GM18868 (cell line): Measurements from ENCODE around the gene PACSIN2.
"Not testable (repeated sequence)": the region's sequence is repeated elsewhere in the genome, so short reads cannot be mapped to it uniquely, and the experiment has no call there.

Experiments
- ATAC-seq: cut with Tn5 transposase; IDR thresholded peaks from one replicate; pipeline ENCODE4 v1.9.1; 2021; ENCODE audit warnings: mild to moderate bottlenecking, moderate library complexity; ENCODE audit not compliant: unreplicated experiment

Gene PACSIN2

GRCh38 chr22:43014869-43015676 is at the start of gene PACSIN2:
Gene PACSIN2, minus strand, starts transcription at chr22:43015149. Its CDS starts 103,069 bp downstream, at chr22:42912080.
- peak; percentile 95 for ATAC-seq

GRCh38 chr22:43060183-43060582 is 45.2 kb upstream of the PACSIN2 start:
- ATAC-seq, result no peak

- ATAC-seq, result no peak
Measured at GRCh38 chr22:43057641-43058040, 42.7 kb upstream of the PACSIN2 start.

GRCh38 chr22:43053176-43053575 is 38.2 kb upstream of the PACSIN2 start:
- ATAC-seq, result no peak

GRCh38 chr22:43050995-43051394 is 36.0 kb upstream of the PACSIN2 start:
- ATAC-seq, result no peak

GRCh38 chr22:43047605-43048004 is 32.7 kb upstream of the PACSIN2 start:
- ATAC-seq, result no peak

GRCh38 chr22:43044290-43044712 is 29.4 kb upstream of the PACSIN2 start:
- ATAC-seq, result no peak

GRCh38 chr22:43042101-43042780 is 27.3 kb upstream of the PACSIN2 start:
- ATAC-seq, result no peak

GRCh38 chr22:43039800-43040199 is 24.9 kb upstream of the PACSIN2 start:
- ATAC-seq, result no peak

GRCh38 chr22:43038325-43038724 is 23.4 kb upstream of the PACSIN2 start:
- no peak for ATAC-seq

GRCh38 chr22:43036282-43036829 is 21.4 kb upstream of the PACSIN2 start:
- no peak for ATAC-seq

GRCh38 chr22:43035250-43035649 is 20.3 kb upstream of the PACSIN2 start:
- ATAC-seq, result no peak

- ATAC-seq, result no peak
Measured at GRCh38 chr22:43031617-43032016, 16.7 kb upstream of the PACSIN2 start.

GRCh38 chr22:43018615-43019014 is 3.7 kb upstream of the PACSIN2 start:
- no peak for ATAC-seq

GRCh38 chr22:43017525-43018460 is 2.8 kb upstream of the PACSIN2 start:
- ATAC-seq, result no peak

GRCh38 chr22:43016150-43016549 is 1.2 kb upstream of the PACSIN2 start:
- ATAC-seq, result not testable (repeated sequence)

- ATAC-seq, result no peak
Measured at GRCh38 chr22:43015677-43016042, 711 bp upstream of the PACSIN2 start.

- ATAC-seq, result no peak
Measured at GRCh38 chr22:43014316-43014868, 557 bp downstream of the PACSIN2 start.

GRCh38 chr22:43013355-43014315 is 1.3 kb downstream of the PACSIN2 start:
- ATAC-seq, result no peak
